GM18873 (cell line): ENCODE results near the gene ADAMTS2.

Experiments used
- ATAC-seq: cut with Tn5 transposase; IDR thresholded peaks from one replicate; pipeline ENCODE4 v1.9.1; 2021; ENCODE audit warnings: mild to moderate bottlenecking, moderate library complexity, moderate number of reproducible peaks; ENCODE audit not compliant: unreplicated experiment, low FRiP score

Gene ADAMTS2

GRCh38 chr5:179345183-179345432 is 153 bp downstream of the ADAMTS2 start:
- no peak for ATAC-seq

- no peak for ATAC-seq
Observed at GRCh38 chr5:179344431-179345182, 654 bp downstream of the ADAMTS2 start.

GRCh38 chr5:179343719-179344430 is 1.4 kb downstream of the ADAMTS2 start:
- ATAC-seq: no peak

- no peak for ATAC-seq
Observed at GRCh38 chr5:179343021-179343718, 2.1 kb downstream of the ADAMTS2 start.

GRCh38 chr5:179342577-179342976 is 2.7 kb downstream of the ADAMTS2 start:
- no peak for ATAC-seq

GRCh38 chr5:179340465-179340864 is 4.8 kb downstream of the ADAMTS2 start:
- ATAC-seq: no peak

- ATAC-seq: no peak
Observed at GRCh38 chr5:179339996-179340395, 5.3 kb downstream of the ADAMTS2 start.

- no peak for ATAC-seq
Observed at GRCh38 chr5:179339081-179339480, 6.2 kb downstream of the ADAMTS2 start.

- ATAC-seq: no peak
Observed at GRCh38 chr5:179337796-179338676, 7.2 kb downstream of the ADAMTS2 start.

- no peak for ATAC-seq
Observed at GRCh38 chr5:179336871-179337795, 8.1 kb downstream of the ADAMTS2 start.

- ATAC-seq: no peak
Observed at GRCh38 chr5:179336126-179336870, 9.0 kb downstream of the ADAMTS2 start.

GRCh38 chr5:179333796-179334761 is 11.2 kb downstream of the ADAMTS2 start:
- no peak for ATAC-seq

- ATAC-seq: no peak
Observed at GRCh38 chr5:179332741-179333290, 12.4 kb downstream of the ADAMTS2 start.

GRCh38 chr5:179331591-179332375 is 13.5 kb downstream of the ADAMTS2 start:
- no peak for ATAC-seq

- ATAC-seq: no peak
Observed at GRCh38 chr5:179330186-179330900, 14.9 kb downstream of the ADAMTS2 start.

GRCh38 chr5:179328291-179328690 is 17.0 kb downstream of the ADAMTS2 start:
- no peak for ATAC-seq
